ENCODE data around the gene SLC4A5. TPM values are rescaled to one million over a fixed set of nuclear protein-coding genes. Genes with fewer than 3 reads are reported as not detected.
A peak's percentile ranks its signal among the peaks of the same experiment; 100 is the strongest.

The SLC4A5 gene
- total RNA-seq, 1 experiment from 2014 or later = not detected

- Histone ChIP-seq H3K79me2 (ENCODE audit: low read depth) (no peaks in the 10 kb centered on the region), H3K9me3 (ENCODE audit: insufficient read depth, low read depth) (0 out of 2 replicates have a peak, but pooled peaks cover 3% of the 10 kb centered on the region), H3F3A (ENCODE audit: insufficient read depth, low read depth) (no peaks in the 10 kb centered on the region; the same call in 1 of the 2 replicates), H3K9me2 (ENCODE audit: insufficient read depth) (no peaks in the 10 kb centered on the region), H3K27me3 (ENCODE audit: insufficient read depth, low read depth) (no peaks in the 10 kb centered on the region; the same call in 1 of the 2 replicates), H3K27ac (no peak overlapping the region), H3K4me1 (replicated peaks; ENCODE audit: insufficient read depth) (peaks cover 12% of the 10 kb centered on the region), H3K4me3 (no peak overlapping the region), H4K20me1 (ENCODE audit: insufficient read depth) (no peaks in the 10 kb centered on the region), H2AFZ (no peak overlapping the region), H3K36me3 (ENCODE audit: low read depth) (no peaks in the 10 kb centered on the region), H3K4me2 (no peak overlapping the region)
- DNase-seq = no peak
- TF ChIP-seq, protein P1, sequence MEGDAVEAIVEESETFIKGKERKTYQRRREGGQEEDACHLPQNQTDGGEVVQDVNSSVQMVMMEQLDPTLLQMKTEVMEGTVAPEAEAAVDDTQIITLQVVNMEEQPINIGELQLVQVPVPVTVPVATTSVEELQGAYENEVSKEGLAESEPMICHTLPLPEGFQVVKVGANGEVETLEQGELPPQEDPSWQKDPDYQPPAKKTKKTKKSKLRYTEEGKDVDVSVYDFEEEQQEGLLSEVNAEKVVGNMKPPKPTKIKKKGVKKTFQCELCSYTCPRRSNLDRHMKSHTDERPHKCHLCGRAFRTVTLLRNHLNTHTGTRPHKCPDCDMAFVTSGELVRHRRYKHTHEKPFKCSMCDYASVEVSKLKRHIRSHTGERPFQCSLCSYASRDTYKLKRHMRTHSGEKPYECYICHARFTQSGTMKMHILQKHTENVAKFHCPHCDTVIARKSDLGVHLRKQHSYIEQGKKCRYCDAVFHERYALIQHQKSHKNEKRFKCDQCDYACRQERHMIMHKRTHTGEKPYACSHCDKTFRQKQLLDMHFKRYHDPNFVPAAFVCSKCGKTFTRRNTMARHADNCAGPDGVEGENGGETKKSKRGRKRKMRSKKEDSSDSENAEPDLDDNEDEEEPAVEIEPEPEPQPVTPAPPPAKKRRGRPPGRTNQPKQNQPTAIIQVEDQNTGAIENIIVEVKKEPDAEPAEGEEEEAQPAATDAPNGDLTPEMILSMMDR (conservative IDR thresholded peaks at IDR 0.05) = no peak
- no peak for TF ChIP-seq EZH2 (IDR thresholded peaks at IDR 0.05; ENCODE audit: low read depth)
- POLR2A ChIA-PET (ENCODE audit: unreplicated experiment) = no interaction called here
- BruUV-seq (replicated peaks) = no TSS peak
- intact Hi-C loops (cut with micrococcal nuclease; ENCODE audit: unreplicated experiment) = loop anchor here (5.0 to 10.0 kb wide), 2 partner anchors 185 to 263 kb away; partner anchors contain the start of genes INO80B and WBP1
- CTCF ChIA-PET = no interaction called here
Observed at GRCh38 chr2:74269667-74270066, 73.5 kb downstream of the SLC4A5 start.

- Histone ChIP-seq H3K79me2 (ENCODE audit: low read depth) (no peaks in the 10 kb centered on the region), H3K36me3 (ENCODE audit: low read depth) (no peaks in the 10 kb centered on the region), H3K4me2 (peak overlapping the region; percentile 38), H3K4me1 (replicated peaks; ENCODE audit: insufficient read depth) (peaks cover 12% of the 10 kb centered on the region), H3F3A (ENCODE audit: insufficient read depth, low read depth) (no peaks in the 10 kb centered on the region; the same call in 1 of the 2 replicates), H4K20me1 (ENCODE audit: insufficient read depth) (no peaks in the 10 kb centered on the region), H3K27me3 (ENCODE audit: insufficient read depth, low read depth) (no peaks in the 10 kb centered on the region), H3K9me3 (ENCODE audit: insufficient read depth, low read depth) (0 out of 2 replicates have a peak, but pooled peaks cover 3% of the 10 kb centered on the region), H3K27ac (no peak overlapping the region), H2AFZ (no peak overlapping the region), H3K4me3 (no peak overlapping the region), H3K9me2 (ENCODE audit: insufficient read depth) (no peaks in the 10 kb centered on the region)
- TF ChIP-seq, protein P1 (conservative IDR thresholded peaks at IDR 0.05) = peak; percentile 53; the same call in 1 of the 2 replicates
- TF ChIP-seq EZH2 (IDR thresholded peaks at IDR 0.05; ENCODE audit: low read depth) = no peak
- no TSS peak for BruUV-seq (replicated peaks)
- ChIA-PET POLR2A (ENCODE audit: unreplicated experiment) (no interaction called here), CTCF (interaction anchor here (1.0 kb wide), 1 partner anchor 17 kb away, joined by 4 read pairs; no protein-coding TSS in a partner anchor)
- intact Hi-C loops (cut with micrococcal nuclease; ENCODE audit: unreplicated experiment) = loop anchor here (5.0 to 10.0 kb wide), 2 partner anchors 188 to 265 kb away; partner anchors contain the start of genes INO80B and WBP1
- DNase-seq = peak; percentile 42 to 79
Observed at GRCh38 chr2:74267068-74267467, 76.1 kb downstream of the SLC4A5 start.

GRCh38 chr2:74264281-74264680, 78.9 kb downstream of the SLC4A5 start:
- ChIA-PET CTCF (no interaction called here), POLR2A (ENCODE audit: unreplicated experiment) (no interaction called here)
- Histone ChIP-seq H3K4me2 (no peak overlapping the region), H3K27ac (no peak overlapping the region), H3K9me2 (ENCODE audit: insufficient read depth) (no peaks in the 10 kb centered on the region), H2AFZ (no peak overlapping the region), H3K27me3 (ENCODE audit: insufficient read depth, low read depth) (no peaks in the 10 kb centered on the region), H3K9me3 (ENCODE audit: insufficient read depth, low read depth) (0 out of 2 replicates have a peak, but pooled peaks cover 3% of the 10 kb centered on the region), H3K4me3 (no peak overlapping the region), H3K36me3 (ENCODE audit: low read depth) (no peaks in the 10 kb centered on the region), H3F3A (ENCODE audit: insufficient read depth, low read depth) (peaks cover 4% of the 10 kb centered on the region; the same call in 1 of the 2 replicates), H3K4me1 (replicated peaks; ENCODE audit: insufficient read depth) (peaks cover 16% of the 10 kb centered on the region), H4K20me1 (ENCODE audit: insufficient read depth) (no peaks in the 10 kb centered on the region), H3K79me2 (ENCODE audit: low read depth) (no peaks in the 10 kb centered on the region)
- intact Hi-C loops (cut with micrococcal nuclease; ENCODE audit: unreplicated experiment) = loop anchor here (10.0 kb wide), 1 partner anchor 191 kb away; the partner anchor contains the start of genes INO80B and WBP1
- DNase-seq = no peak
- no peak for TF ChIP-seq EZH2 (IDR thresholded peaks at IDR 0.05; ENCODE audit: low read depth)
- TF ChIP-seq, protein P1 (conservative IDR thresholded peaks at IDR 0.05) = no peak
- BruUV-seq (replicated peaks) = no TSS peak
